Caco-2 (cell line): Measurements from ENCODE around the gene GPRIN3. TPM values are rescaled to one million over a fixed set of nuclear protein-coding genes. Genes with fewer than 3 reads are reported as not detected.

Experiments
- BruUV-seq: library from RNA; stranded (reverse); fragments of 400-500 nt; replicated peaks from 2 replicates; lab custom pipeline; 2021; lab: Mats Ljungman, UMichigan
- CTCF ChIA-PET: fragments of 300-600 bp; sonication (Branson Sonifier 250); formaldehyde crosslinking; loops from one replicate; lab custom pipeline; 2022; ENCODE audit warnings: antibody characterized with exemption; lab: Charles Lee
- POLR2A ChIA-PET: fragments of 300-600 bp; sonication (Branson Sonifier 250); formaldehyde crosslinking; loops from one replicate; lab custom pipeline; 2022; ENCODE audit warnings: antibody characterized with exemption; lab: Charles Lee
- DNase-seq, 2 experiments: peaks; one replicate each; pipeline versions ENCODE4 v3.0.0 to v3.0.0-alpha.2; 2020 to 2022
- H3K27me3 ChIP-seq: replicated peaks from 2 replicates; pipeline ENCODE4 v1.6.0; 2011; ENCODE audit warnings: low read length; ENCODE audit not compliant: control insufficient read depth, insufficient read depth
- H3K36me3 ChIP-seq: 2 replicates; pipeline ENCODE4 v1.5.1; 2011; ENCODE audit warnings: low read length; ENCODE audit not compliant: control insufficient read depth, insufficient read depth
- H3K4me1 ChIP-seq: fragments of 250-450 bp; sonication (Bioruptor Pico); 2 replicates; pipeline ENCODE4 v1.5.1; 2020; ENCODE audit warnings: mild to moderate bottlenecking
- H3K4me3 ChIP-seq: 2 replicates; pipeline ENCODE4 v1.5.1; 2011; ENCODE audit warnings: low read depth, mild to moderate bottlenecking, control low read depth, low read length
- H3K9me3 ChIP-seq: fragments of 250-450 bp; sonication (Bioruptor Pico); 2 replicates; pipeline ENCODE4 v1.5.1; 2020; ENCODE audit warnings: mild to moderate bottlenecking, moderate library complexity
- H3K27ac Mint-ChIP-seq: one replicate; pipeline ENCODE4 v1.8.0; 2022; ENCODE audit warnings: mixed read lengths; ENCODE audit not compliant: unreplicated experiment
- H3K27me3 Mint-ChIP-seq: one replicate; pipeline ENCODE4 v1.8.0; 2022; ENCODE audit warnings: mixed read lengths; ENCODE audit not compliant: insufficient read depth, unreplicated experiment
- H3K36me3 Mint-ChIP-seq: one replicate; pipeline ENCODE4 v1.8.0; 2022; ENCODE audit warnings: mild to moderate bottlenecking, mixed read lengths; ENCODE audit not compliant: insufficient read depth, unreplicated experiment
- H3K4me1 Mint-ChIP-seq: one replicate; pipeline ENCODE4 v1.8.0; 2022; ENCODE audit warnings: low read depth, mixed read lengths; ENCODE audit not compliant: unreplicated experiment
- H3K4me3 Mint-ChIP-seq: one replicate; pipeline ENCODE4 v1.8.0; 2022; ENCODE audit warnings: mild to moderate bottlenecking, moderate library complexity, mixed read lengths; ENCODE audit not compliant: unreplicated experiment
- H3K9me3 Mint-ChIP-seq: one replicate; pipeline ENCODE4 v1.8.0; 2022; ENCODE audit warnings: mixed read lengths; ENCODE audit not compliant: unreplicated experiment
- CTCF ChIP-seq, 2 experiments: fragments of 200-600 bp in 1 of 2; IDR thresholded peaks; 1 replicate in 1 of 2; 2 replicates in 1 of 2; pipeline versions ENCODE4 v1.5.1 to v1.8.0; 2011 to 2022; ENCODE audit warnings: antibody characterized with exemption in 1 of 2, control low read depth in 1 of 2, inconsistent platforms in 1 of 2, low read depth in 1 of 2, low read length in 1 of 2, mild to moderate bottlenecking in 1 of 2, moderate library complexity in 1 of 2; ENCODE audit not compliant: insufficient read depth in 1 of 2, severe bottlenecking in 1 of 2, unreplicated experiment in 1 of 2
- intact Hi-C: fragments of 100-400 bp; cut with micrococcal nuclease; formaldehyde crosslinking; loops from one replicate; pipeline ENCODE4 v1.10.0; 2022; ENCODE audit not compliant: unreplicated experiment
- total RNA-seq: library from RNA; stranded (reverse); gene quantifications from 2 replicates; pipeline ENCODE4 v1.2.3, GENCODE V29; 2022

The GPRIN3 gene
- total RNA-seq, 1 experiment from 2014 or later: 0.02 TPM

- H3K4me1 Mint-ChIP-seq: no peaks in the 10 kb centered on the region
- no peaks in the 10 kb centered on the region for H3K9me3 Mint-ChIP-seq
- TF ChIP-seq CTCF (IDR thresholded peaks at IDR 0.05; ENCODE audit: insufficient read depth in 1 of 2, low read depth in 1 of 2, low read length in 1 of 2, severe bottlenecking in 1 of 2, unreplicated experiment in 1 of 2): no peak
- H3K4me3 ChIP-seq: no peak overlapping the region
- no peak for DNase-seq
- no TSS peak for BruUV-seq
- H3K36me3 ChIP-seq: no peaks in the 10 kb centered on the region
- peaks cover 2% of the 10 kb centered on the region for H3K27me3 Mint-ChIP-seq
- POLR2A ChIA-PET: no interaction called here
- H3K4me1 ChIP-seq: 0 out of 2 replicates have a peak, but pooled peaks cover 4% of the 10 kb centered on the region
- H3K4me3 Mint-ChIP-seq: no peak overlapping the region
- no peaks in the 10 kb centered on the region for H3K9me3 ChIP-seq
- H3K27me3 ChIP-seq: no peaks in the 10 kb centered on the region; the same call in 1 of the 2 replicates
- no peak overlapping the region for H3K27ac Mint-ChIP-seq
- intact Hi-C loops: no loop called here
- CTCF ChIA-PET: no interaction called here
- no peaks in the 10 kb centered on the region for H3K36me3 Mint-ChIP-seq
Observed at GRCh38 chr4:89267392-89267791, 40.2 kb downstream of the GPRIN3 start.

GRCh38 chr4:89266128-89266527 lies 41.5 kb downstream of the GPRIN3 start:
- H3K4me3 ChIP-seq: no peak overlapping the region
- intact Hi-C loops: no loop called here
- CTCF ChIA-PET: no interaction called here
- no TSS peak for BruUV-seq
- H3K4me1 Mint-ChIP-seq: no peaks in the 10 kb centered on the region
- H3K27me3 ChIP-seq: no peaks in the 10 kb centered on the region; the same call in 1 of the 2 replicates
- H3K36me3 ChIP-seq: no peaks in the 10 kb centered on the region
- no peaks in the 10 kb centered on the region for H3K9me3 ChIP-seq
- 0 out of 2 replicates have a peak, but pooled peaks cover 4% of the 10 kb centered on the region for H3K4me1 ChIP-seq
- no peak for DNase-seq
- H3K9me3 Mint-ChIP-seq: no peaks in the 10 kb centered on the region
- TF ChIP-seq CTCF (IDR thresholded peaks at IDR 0.05; ENCODE audit: insufficient read depth in 1 of 2, low read depth in 1 of 2, low read length in 1 of 2, severe bottlenecking in 1 of 2, unreplicated experiment in 1 of 2): no peak
- H3K4me3 Mint-ChIP-seq: no peak overlapping the region
- no peak overlapping the region for H3K27ac Mint-ChIP-seq
- H3K27me3 Mint-ChIP-seq: peaks cover 2% of the 10 kb centered on the region
- POLR2A ChIA-PET: no interaction called here
- no peaks in the 10 kb centered on the region for H3K36me3 Mint-ChIP-seq

DNA sequence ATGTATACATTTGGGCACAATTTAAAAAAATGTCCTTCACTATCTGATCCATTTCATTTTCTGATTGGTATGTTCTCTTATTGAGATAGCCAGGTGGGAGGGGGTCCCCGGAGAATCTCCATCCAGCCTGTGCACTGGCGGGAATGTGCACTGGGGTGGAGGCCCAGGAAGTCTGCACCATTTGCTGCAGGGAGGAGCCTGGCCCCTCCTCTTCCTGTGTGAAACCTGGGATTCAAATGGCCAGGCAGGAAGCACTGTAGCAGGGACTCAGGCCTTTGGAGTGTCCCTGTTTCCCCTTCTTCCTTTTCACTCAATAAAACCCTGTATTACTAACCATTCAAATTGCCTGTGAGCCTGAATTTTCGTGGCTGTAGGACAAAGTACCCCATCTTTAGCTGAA lies 44.3 kb downstream of the GPRIN3 start:
- BruUV-seq: no TSS peak
- DNase-seq: no peak
- no peak for TF ChIP-seq CTCF (IDR thresholded peaks at IDR 0.05; ENCODE audit: insufficient read depth in 1 of 2, low read depth in 1 of 2, low read length in 1 of 2, severe bottlenecking in 1 of 2, unreplicated experiment in 1 of 2)
- Mint-ChIP-seq H3K4me1 (no peaks in the 10 kb centered on the region), H3K36me3 (no peaks in the 10 kb centered on the region), H3K9me3 (no peaks in the 10 kb centered on the region), H3K27ac (no peak overlapping the region), H3K27me3 (peaks cover 2% of the 10 kb centered on the region), H3K4me3 (no peak overlapping the region)
- no peaks in the 10 kb centered on the region for H3K9me3 ChIP-seq
- 0 out of 2 replicates have a peak, but pooled peaks cover 4% of the 10 kb centered on the region for H3K4me1 ChIP-seq
- no peak overlapping the region for H3K4me3 ChIP-seq
- H3K27me3 ChIP-seq: no peaks in the 10 kb centered on the region
- ChIA-PET CTCF (no interaction called here), POLR2A (no interaction called here)
- no peaks in the 10 kb centered on the region for H3K36me3 ChIP-seq
- intact Hi-C loops: no loop called here
